Skeletal muscle tissue (tissue), 4 donors: ENCODE measurements around the gene INSM1. TPM values are rescaled to one million over a fixed set of nuclear protein-coding genes. Genes with fewer than 3 reads are reported as not detected.

Experiments
- H3K27ac ChIP-seq: one replicate; pipeline ENCODE4 v1.7.0; 2013; ENCODE audit warnings: mild to moderate bottlenecking, low read depth, low read length, inconsistent platforms
- H3K27me3 ChIP-seq, 3 donors: one replicate each; pipeline ENCODE4 v1.7.0; 2013; ENCODE audit warnings: low read length in 3 of 3; ENCODE audit not compliant: control insufficient read depth in 3 of 3, insufficient read depth in 3 of 3
- H3K36me3 ChIP-seq, 3 donors: one replicate each; pipeline ENCODE4 v1.7.0; 2013; ENCODE audit warnings: low read length in 3 of 3; ENCODE audit not compliant: control insufficient read depth in 3 of 3, insufficient read depth in 3 of 3
- H3K4me1 ChIP-seq, 3 donors: one replicate each; pipeline ENCODE4 v1.7.0; 2013; ENCODE audit warnings: low read length in 3 of 3, mild to moderate bottlenecking in 3 of 3; ENCODE audit not compliant: control insufficient read depth in 3 of 3, insufficient read depth in 3 of 3
- H3K4me3 ChIP-seq, 3 donors: one replicate each; pipeline ENCODE4 v1.7.0; 2013; ENCODE audit warnings: low read length in 3 of 3
- H3K9ac ChIP-seq, 3 donors: one replicate each; pipeline ENCODE4 v1.7.0; 2013; ENCODE audit warnings: low read length in 3 of 3, mild to moderate bottlenecking in 3 of 3, moderate library complexity in 2 of 3, low read depth in 1 of 3
- H3K9me3 ChIP-seq, 3 donors: one replicate each; pipeline ENCODE4 v1.7.0; 2013; ENCODE audit warnings: low read length in 3 of 3; ENCODE audit not compliant: control insufficient read depth in 3 of 3
- total RNA-seq: library from RNA; depleted of rRNA; stranded (reverse); fragments of >200 nt; gene quantifications from one replicate; pipeline ENCODE4 v1.2.3, GENCODE V29; 2014
- donor health status: Osteomylitis.

Gene INSM1
- total RNA-seq, 1 donor from 2014 or later, result not detected

DNA sequence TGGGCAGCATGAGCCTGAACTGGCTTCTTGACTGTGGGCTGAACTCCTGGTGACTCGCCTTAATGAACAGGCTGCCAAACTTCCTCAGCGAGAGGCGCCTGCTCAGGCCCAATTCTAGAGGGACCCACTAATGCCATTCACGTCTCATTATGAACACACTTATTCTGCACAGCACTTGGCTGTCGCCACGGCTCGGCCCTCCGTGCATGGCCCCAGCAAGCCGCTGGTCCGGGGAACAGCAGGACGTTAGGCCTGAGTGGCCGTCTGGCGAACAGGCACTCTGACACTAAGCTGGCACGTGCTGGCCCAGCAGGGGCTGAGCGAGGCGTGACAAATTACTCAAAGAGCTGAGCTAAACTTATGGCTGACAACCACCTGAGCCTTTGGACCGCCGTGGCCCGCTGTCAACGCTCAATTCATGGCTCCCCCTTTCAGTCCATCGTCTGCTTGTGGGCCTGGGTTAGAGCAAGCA, 45.9 kb downstream of the INSM1 start:
- H3K9ac ChIP-seq, result no peak overlapping the region
- no peak overlapping the region for H3K4me3 ChIP-seq
- no peaks in the 10 kb centered on the region for H3K27me3 ChIP-seq
- H3K36me3 ChIP-seq, result peaks cover 2 to 15% (median 6%) of the 10 kb centered on the region in 3 donors
- no peak overlapping the region for H3K27ac ChIP-seq
- H3K4me1 ChIP-seq, result no peaks in the 10 kb centered on the region
- no peaks in the 10 kb centered on the region for H3K9me3 ChIP-seq

DNA sequence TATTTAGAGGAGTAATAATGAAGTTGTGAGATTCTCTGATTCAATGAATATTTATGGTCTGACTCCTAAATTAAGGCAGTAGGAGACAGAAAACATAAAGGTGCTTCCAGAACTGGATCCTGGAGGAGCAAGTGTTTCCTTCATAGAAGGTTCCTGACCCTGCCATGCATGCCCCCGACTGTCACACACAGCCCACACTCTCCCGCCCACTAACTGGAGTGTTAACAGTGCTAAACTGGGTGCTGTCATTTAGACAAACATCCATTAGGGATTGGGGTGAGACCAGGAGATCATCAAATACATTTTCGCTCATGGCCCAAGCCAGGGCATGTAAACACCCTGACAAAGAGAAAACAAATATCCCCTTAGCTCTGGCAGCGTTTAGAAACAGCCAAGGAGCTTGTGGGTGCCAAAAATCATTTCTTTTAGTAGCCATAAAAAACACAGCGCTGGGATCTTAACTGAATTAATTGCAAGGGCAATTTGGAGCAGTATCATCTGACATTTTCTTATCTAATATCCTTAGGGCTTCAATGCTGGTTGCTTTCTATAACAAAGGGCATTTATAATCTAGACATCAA, 46.8 kb downstream of the INSM1 start:
- peaks cover 0 to 2% (median 0%) of the 10 kb centered on the region in 3 donors for H3K4me1 ChIP-seq
- no peaks in the 10 kb centered on the region for H3K9me3 ChIP-seq
- H3K27ac ChIP-seq, result no peak overlapping the region
- H3K9ac ChIP-seq, result no peak overlapping the region
- H3K27me3 ChIP-seq, result no peaks in the 10 kb centered on the region
- H3K36me3 ChIP-seq, result peaks cover 2 to 14% (median 6%) of the 10 kb centered on the region in 3 donors
- no peak overlapping the region for H3K4me3 ChIP-seq

- Histone ChIP-seq H3K27me3 (no peaks in the 10 kb centered on the region), H3K4me3 (no peak overlapping the region), H3K36me3 (peaks cover 2 to 12% (median 6%) of the 10 kb centered on the region in 3 donors), H3K27ac (no peak overlapping the region), H3K9ac (no peak overlapping the region), H3K4me1 (peaks cover 0 to 4% (median 0%) of the 10 kb centered on the region in 3 donors), H3K9me3 (no peaks in the 10 kb centered on the region)
These were observed 47.4 kb downstream of the INSM1 start for GRCh38 chr20:20415321-20415720.

DNA sequence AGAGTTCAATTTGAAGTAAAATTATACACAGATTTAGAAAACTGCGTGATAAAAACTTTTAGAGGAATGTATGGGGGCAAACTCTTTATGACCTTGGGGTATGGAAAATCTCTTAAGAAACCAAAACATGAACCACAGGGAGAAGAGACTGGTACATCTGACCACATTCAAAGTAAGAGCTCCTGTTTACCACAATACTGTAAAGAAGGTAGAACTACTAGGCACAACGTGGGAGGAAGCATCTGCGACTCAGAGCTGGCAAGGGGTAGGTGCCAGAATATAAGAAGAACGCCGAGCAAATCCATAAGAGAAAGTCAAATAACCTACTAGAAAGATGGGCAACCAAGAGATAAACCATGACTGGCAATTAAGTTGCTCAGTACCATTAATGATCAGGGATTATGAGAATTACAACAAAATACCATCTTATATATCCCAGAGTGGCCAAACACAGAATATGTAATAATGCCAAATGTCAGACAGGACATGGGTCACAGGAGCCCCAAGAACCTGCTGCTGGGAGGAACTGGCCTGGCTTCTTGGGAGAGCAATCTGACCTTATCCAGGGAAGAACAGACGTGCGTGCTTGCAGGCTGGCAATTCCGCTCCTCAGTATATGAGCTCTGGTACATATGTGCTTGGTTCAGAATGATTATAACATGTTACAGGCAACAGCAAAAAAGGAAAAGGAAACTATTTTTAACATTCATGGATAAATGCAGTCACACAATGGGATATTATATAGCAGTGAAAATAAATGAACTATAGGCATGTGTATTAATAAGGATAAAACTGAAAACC, 50.2 kb downstream of the INSM1 start:
- Histone ChIP-seq H3K9me3 (no peaks in the 10 kb centered on the region), H3K4me1 (peaks cover 0 to 4% (median 0%) of the 10 kb centered on the region in 3 donors), H3K9ac (no peak overlapping the region), H3K27ac (no peak overlapping the region), H3K36me3 (peaks cover 0 to 12% (median 10%) of the 10 kb centered on the region in 3 donors), H3K4me3 (no peak overlapping the region), H3K27me3 (no peaks in the 10 kb centered on the region)
